Left forelimb (tissue), 1 donor: ENCODE measurements around the gene RAPGEF5.

Experiments used
- DNase-seq: peaks from one replicate; pipeline ENCODE4 v3.0.0-alpha.2; 2018; ENCODE audit warnings: low spot score

The RAPGEF5 gene

GRCh38 chr7:22377703-22378102 is 20.7 kb upstream of the RAPGEF5 start:
- DNase-seq, result no peak

- no peak for DNase-seq
Observed at GRCh38 chr7:22375359-22376048, 18.6 kb upstream of the RAPGEF5 start.

- no peak for DNase-seq
Observed at GRCh38 chr7:22373911-22374310, 17.0 kb upstream of the RAPGEF5 start.

- no peak for DNase-seq
Observed at GRCh38 chr7:22373388-22373787, 16.4 kb upstream of the RAPGEF5 start.

GRCh38 chr7:22372863-22373262 is 15.9 kb upstream of the RAPGEF5 start:
- DNase-seq, result no peak

GRCh38 chr7:22371878-22372277 is 14.9 kb upstream of the RAPGEF5 start:
- no peak for DNase-seq

- DNase-seq, result no peak
Observed at GRCh38 chr7:22364900-22365299, 7.9 kb upstream of the RAPGEF5 start.

GRCh38 chr7:22363756-22364422 is 6.9 kb upstream of the RAPGEF5 start:
- DNase-seq, result no peak

GRCh38 chr7:22361795-22362194 is 4.8 kb upstream of the RAPGEF5 start:
- DNase-seq, result no peak

GRCh38 chr7:22361320-22361719 is 4.4 kb upstream of the RAPGEF5 start:
- no peak for DNase-seq

- no peak for DNase-seq
Observed at GRCh38 chr7:22358820-22359697, 2.1 kb upstream of the RAPGEF5 start.

- DNase-seq, result no peak
Observed at GRCh38 chr7:22357311-22358175, 589 bp upstream of the RAPGEF5 start.

GRCh38 chr7:22356010-22356691 is 803 bp downstream of the RAPGEF5 start:
- DNase-seq, result no peak

GRCh38 chr7:22355620-22356009 is 1.3 kb downstream of the RAPGEF5 start:
- no peak for DNase-seq

- DNase-seq, result no peak
Observed at GRCh38 chr7:22354462-22354861, 2.5 kb downstream of the RAPGEF5 start.

- DNase-seq, result no peak
Observed at GRCh38 chr7:22352887-22353286, 4.1 kb downstream of the RAPGEF5 start.

GRCh38 chr7:22351878-22352277 is 5.1 kb downstream of the RAPGEF5 start:
- no peak for DNase-seq

GRCh38 chr7:22351329-22351692 is 5.6 kb downstream of the RAPGEF5 start:
- no peak for DNase-seq

GRCh38 chr7:22350466-22351328 is 6.3 kb downstream of the RAPGEF5 start:
- no peak for DNase-seq

- no peak for DNase-seq
Observed at GRCh38 chr7:22348379-22348778, 8.6 kb downstream of the RAPGEF5 start.
